DND-41 (cell line): Measurements from ENCODE around the gene ATP6V1F.

ENCODE experiments used
- ATAC-seq: fragments of 200-7000 bp; cut with Tn5 transposase; 3 replicates; pipeline ENCODE4 v1.9.1; 2021; ENCODE audit warnings: low read depth; ENCODE audit not compliant: insufficient read depth
- DNase-seq: peaks from one replicate; pipeline ENCODE4 v3.0.0-alpha.2; 2020
- H2AFZ ChIP-seq: 2 replicates; pipeline ENCODE4 v1.6.0; 2012; ENCODE audit warnings: low read depth, low read length
- H3K27ac ChIP-seq: 2 replicates; pipeline ENCODE4 v1.5.1; 2012; ENCODE audit warnings: low read length, inconsistent platforms
- H3K27me3 ChIP-seq: fragments of 200-600 bp; sonication (generic); 2 replicates; pipeline ENCODE4 v1.6.0; 2012; ENCODE audit warnings: low read length, mild to moderate bottlenecking, inconsistent platforms; ENCODE audit not compliant: insufficient read depth, poor library complexity
- H3K36me3 ChIP-seq: 2 replicates; pipeline ENCODE4 v1.5.1; 2012; ENCODE audit warnings: low read length, inconsistent platforms; ENCODE audit not compliant: insufficient read depth
- H3K4me1 ChIP-seq: 2 replicates; pipeline ENCODE4 v1.5.1; 2012; ENCODE audit warnings: mild to moderate bottlenecking, low read length; ENCODE audit not compliant: insufficient read depth
- H3K4me2 ChIP-seq: 2 replicates; pipeline ENCODE4 v1.6.0; 2012; ENCODE audit warnings: mild to moderate bottlenecking, moderate library complexity, low read length, inconsistent platforms; ENCODE audit not compliant: insufficient read depth
- H3K4me3 ChIP-seq, 2 experiments: fragments of 200-600 bp in 1 of 2; shearing (Covaris generic) in 1 of 2; 2 replicates each; pipeline ENCODE4 v1.5.1; 2012 to 2016; ENCODE audit warnings: inconsistent platforms in 2 of 2, low read length in 2 of 2, mild to moderate bottlenecking in 2 of 2, low read depth in 1 of 2, moderate library complexity in 1 of 2
- H3K79me2 ChIP-seq: 2 replicates; pipeline ENCODE4 v1.6.0; 2012; ENCODE audit warnings: low read length, inconsistent platforms; ENCODE audit not compliant: insufficient read depth
- H3K9ac ChIP-seq: 2 replicates; pipeline ENCODE4 v1.6.0; 2012; ENCODE audit warnings: low read depth, mild to moderate bottlenecking, inconsistent platforms, low read length, moderate library complexity
- H3K9me3 ChIP-seq: 2 replicates; pipeline ENCODE4 v1.5.1; 2012; ENCODE audit warnings: low read length, moderate library complexity, mild to moderate bottlenecking, inconsistent platforms; ENCODE audit not compliant: insufficient read depth, severe bottlenecking
- H4K20me1 ChIP-seq: 2 replicates; pipeline ENCODE4 v1.6.0; 2012; ENCODE audit warnings: low read length; ENCODE audit not compliant: insufficient read depth
- EZH2 ChIP-seq: IDR thresholded peaks from 3 replicates; pipeline ENCODE4 v1.6.1; 2012; ENCODE audit warnings: borderline replicate concordance, low read depth, mild to moderate bottlenecking, moderate library complexity, low read length, inconsistent platforms; ENCODE audit not compliant: severe bottlenecking
- TF ChIP-seq, protein P1 (sequence below): IDR thresholded peaks from 2 replicates; pipeline ENCODE4 v1.5.1; 2012; ENCODE audit warnings: borderline replicate concordance, low read length, moderate library complexity, mild to moderate bottlenecking; ENCODE audit not compliant: poor library complexity, severe bottlenecking; ENCODE audit errors: extremely low read depth

Gene ATP6V1F

DNA sequence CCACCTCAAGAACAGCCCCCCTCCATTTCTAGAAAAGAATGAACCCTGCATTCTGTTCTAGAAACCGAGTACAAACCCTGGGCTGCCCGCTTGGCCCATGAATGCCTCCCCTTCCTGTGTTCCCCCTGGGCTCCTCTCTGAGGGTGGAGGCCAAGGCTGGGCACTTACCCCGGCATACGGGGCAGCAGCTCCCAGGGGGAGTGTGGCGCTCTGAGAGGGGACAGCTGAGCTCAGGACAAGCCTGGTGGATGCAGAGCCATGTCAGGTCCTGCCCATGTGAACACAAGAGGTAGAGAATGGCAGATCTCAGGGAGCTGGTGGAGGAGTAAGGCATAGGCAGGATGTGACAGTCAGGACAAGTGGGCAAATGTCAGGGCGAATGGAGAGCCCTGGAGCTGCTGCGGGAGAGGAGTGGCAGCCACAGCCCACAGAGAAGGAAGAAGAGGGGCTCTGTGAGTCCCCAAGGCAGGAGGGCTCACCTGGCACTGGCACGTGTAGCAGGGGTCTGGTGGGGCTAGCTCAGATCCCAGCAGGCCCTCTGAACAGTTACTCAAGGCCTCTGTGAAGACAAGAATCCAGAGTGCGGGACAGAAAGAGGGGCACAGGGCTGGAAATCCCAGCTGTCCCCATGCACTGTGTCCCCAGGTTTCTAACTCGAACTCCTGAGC lies 18.9 kb downstream of the ATP6V1F start:
- DNase-seq (no peak), ATAC-seq (no peak)
- H3K4me1 ChIP-seq: 0 out of 2 replicates have a peak, but pooled peaks cover 4% of the 10 kb centered on the region
- no peak overlapping the region for H3K27ac ChIP-seq
- H3K27me3 ChIP-seq: no peaks in the 10 kb centered on the region
- no peaks in the 10 kb centered on the region for H4K20me1 ChIP-seq
- TF ChIP-seq, protein P1, sequence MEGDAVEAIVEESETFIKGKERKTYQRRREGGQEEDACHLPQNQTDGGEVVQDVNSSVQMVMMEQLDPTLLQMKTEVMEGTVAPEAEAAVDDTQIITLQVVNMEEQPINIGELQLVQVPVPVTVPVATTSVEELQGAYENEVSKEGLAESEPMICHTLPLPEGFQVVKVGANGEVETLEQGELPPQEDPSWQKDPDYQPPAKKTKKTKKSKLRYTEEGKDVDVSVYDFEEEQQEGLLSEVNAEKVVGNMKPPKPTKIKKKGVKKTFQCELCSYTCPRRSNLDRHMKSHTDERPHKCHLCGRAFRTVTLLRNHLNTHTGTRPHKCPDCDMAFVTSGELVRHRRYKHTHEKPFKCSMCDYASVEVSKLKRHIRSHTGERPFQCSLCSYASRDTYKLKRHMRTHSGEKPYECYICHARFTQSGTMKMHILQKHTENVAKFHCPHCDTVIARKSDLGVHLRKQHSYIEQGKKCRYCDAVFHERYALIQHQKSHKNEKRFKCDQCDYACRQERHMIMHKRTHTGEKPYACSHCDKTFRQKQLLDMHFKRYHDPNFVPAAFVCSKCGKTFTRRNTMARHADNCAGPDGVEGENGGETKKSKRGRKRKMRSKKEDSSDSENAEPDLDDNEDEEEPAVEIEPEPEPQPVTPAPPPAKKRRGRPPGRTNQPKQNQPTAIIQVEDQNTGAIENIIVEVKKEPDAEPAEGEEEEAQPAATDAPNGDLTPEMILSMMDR: no peak
- TF ChIP-seq EZH2: no peak
- no peak overlapping the region for H3K9ac ChIP-seq
- H3K36me3 ChIP-seq: no peaks in the 10 kb centered on the region
- no peaks in the 10 kb centered on the region for H3K9me3 ChIP-seq
- H3K79me2 ChIP-seq: no peaks in the 10 kb centered on the region
- no peak overlapping the region for H3K4me2 ChIP-seq
- H3K4me3 ChIP-seq: no peak overlapping the region
- H2AFZ ChIP-seq: no peak overlapping the region

DNA sequence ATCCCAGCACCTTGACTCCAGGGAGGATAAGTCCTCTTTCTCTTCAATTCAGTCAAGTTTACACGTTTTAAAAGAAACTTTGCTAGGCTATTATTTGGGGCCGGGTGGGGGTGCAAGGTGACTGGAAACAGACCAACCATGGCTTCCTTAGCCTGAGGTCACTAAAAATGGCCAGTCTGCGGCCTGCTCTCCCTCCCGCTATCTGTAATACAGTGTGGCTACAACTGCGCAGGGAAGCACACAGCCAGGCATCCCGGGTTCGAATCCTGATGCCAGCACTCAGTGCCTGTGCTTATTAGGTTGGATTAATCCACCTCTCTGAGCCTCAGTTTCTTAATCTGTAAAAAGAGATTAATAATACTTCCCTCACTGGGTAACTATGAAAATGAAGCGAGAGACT lies 19.5 kb downstream of the ATP6V1F start:
- no peak overlapping the region for H3K27ac ChIP-seq
- no peak overlapping the region for H2AFZ ChIP-seq
- no peak overlapping the region for H3K9ac ChIP-seq
- H3K27me3 ChIP-seq: no peaks in the 10 kb centered on the region
- H3K4me2 ChIP-seq: no peak overlapping the region
- no peak for ATAC-seq
- DNase-seq: no peak
- TF ChIP-seq EZH2: no peak
- no peaks in the 10 kb centered on the region for H3K9me3 ChIP-seq
- no peaks in the 10 kb centered on the region for H4K20me1 ChIP-seq
- no peaks in the 10 kb centered on the region for H3K36me3 ChIP-seq
- H3K4me3 ChIP-seq: no peak overlapping the region
- no peaks in the 10 kb centered on the region for H3K79me2 ChIP-seq
- H3K4me1 ChIP-seq: 0 out of 2 replicates have a peak, but pooled peaks cover 4% of the 10 kb centered on the region

DNA sequence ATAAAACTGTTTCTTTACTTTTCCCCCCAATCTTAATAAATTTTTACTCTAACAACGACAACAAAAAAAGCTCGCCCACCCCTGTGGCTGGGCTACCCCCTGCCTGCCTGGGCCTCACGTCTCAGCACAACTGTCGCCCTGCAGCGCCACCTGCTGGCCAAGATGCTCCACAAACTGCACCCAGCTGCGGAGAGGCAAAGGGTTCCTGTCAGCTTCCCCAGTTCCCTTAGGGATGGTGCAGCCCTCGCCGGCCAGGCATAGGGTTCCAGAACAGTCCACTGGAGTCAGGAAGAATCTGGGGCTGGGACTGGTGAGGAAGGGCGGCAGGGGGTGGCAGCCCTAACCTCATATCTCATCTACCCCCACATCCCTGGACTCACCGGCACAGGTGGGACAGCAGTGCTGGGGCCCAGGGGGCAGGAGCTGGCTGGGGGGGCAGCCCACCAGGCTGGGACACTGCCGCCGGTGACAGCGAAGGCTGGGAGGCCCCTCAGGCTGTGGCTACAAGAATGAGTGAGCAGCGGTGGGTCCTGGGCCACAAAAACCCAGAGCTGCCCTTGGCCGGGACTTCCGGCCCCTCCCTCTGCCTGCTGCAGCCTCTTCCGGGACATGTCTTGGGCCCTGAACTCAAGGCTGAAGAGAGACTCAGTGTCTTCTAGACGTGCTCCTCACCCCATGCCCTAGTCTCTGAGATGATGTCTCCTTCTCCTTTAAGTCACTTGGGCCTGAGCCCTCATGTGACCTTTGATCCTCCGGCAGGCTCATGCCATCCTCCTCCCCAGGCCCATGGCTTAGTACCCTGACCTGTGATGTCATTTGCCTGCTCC lies 21.2 kb downstream of the ATP6V1F start:
- Histone ChIP-seq H3K27me3 (no peaks in the 10 kb centered on the region), H3K4me1 (no peaks in the 10 kb centered on the region), H3K36me3 (no peaks in the 10 kb centered on the region), H3K9ac (no peak overlapping the region), H3K9me3 (no peaks in the 10 kb centered on the region), H3K27ac (no peak overlapping the region), H3K4me3 (no peak overlapping the region), H2AFZ (no peak overlapping the region), H3K79me2 (no peaks in the 10 kb centered on the region), H4K20me1 (no peaks in the 10 kb centered on the region; the same call in 1 of the 2 replicates), H3K4me2 (no peak overlapping the region)
- DNase-seq (peak; percentile 77), ATAC-seq (peak; percentile 86)
- TF ChIP-seq, protein P1: peak; percentile 94
- TF ChIP-seq EZH2: no peak
